Retinal pigment epithelial cell (primary cell): ENCODE data around the gene ATP5F1D.

Experiments used
- DNase-seq: peaks from one replicate; pipeline ENCODE4 v3.0.0-alpha.2; 2010; ENCODE audit warnings: low read depth
- H3K4me3 ChIP-seq: 2 replicates; pipeline ENCODE4 v1.5.1; 2011; ENCODE audit warnings: mild to moderate bottlenecking, low read length, control low read depth, moderate library complexity
- TF ChIP-seq, protein P1 (sequence below): conservative IDR thresholded peaks from 2 replicates; pipeline ENCODE4 v1.5.1; 2011; ENCODE audit warnings: low read depth, low read length, control low read depth, inconsistent platforms

ATP5F1D gene

GRCh38 chr19:1222394-1222793, 19.2 kb upstream of the ATP5F1D start:
- no peak overlapping the region for H3K4me3 ChIP-seq
- no peak for DNase-seq
- TF ChIP-seq, protein P1, sequence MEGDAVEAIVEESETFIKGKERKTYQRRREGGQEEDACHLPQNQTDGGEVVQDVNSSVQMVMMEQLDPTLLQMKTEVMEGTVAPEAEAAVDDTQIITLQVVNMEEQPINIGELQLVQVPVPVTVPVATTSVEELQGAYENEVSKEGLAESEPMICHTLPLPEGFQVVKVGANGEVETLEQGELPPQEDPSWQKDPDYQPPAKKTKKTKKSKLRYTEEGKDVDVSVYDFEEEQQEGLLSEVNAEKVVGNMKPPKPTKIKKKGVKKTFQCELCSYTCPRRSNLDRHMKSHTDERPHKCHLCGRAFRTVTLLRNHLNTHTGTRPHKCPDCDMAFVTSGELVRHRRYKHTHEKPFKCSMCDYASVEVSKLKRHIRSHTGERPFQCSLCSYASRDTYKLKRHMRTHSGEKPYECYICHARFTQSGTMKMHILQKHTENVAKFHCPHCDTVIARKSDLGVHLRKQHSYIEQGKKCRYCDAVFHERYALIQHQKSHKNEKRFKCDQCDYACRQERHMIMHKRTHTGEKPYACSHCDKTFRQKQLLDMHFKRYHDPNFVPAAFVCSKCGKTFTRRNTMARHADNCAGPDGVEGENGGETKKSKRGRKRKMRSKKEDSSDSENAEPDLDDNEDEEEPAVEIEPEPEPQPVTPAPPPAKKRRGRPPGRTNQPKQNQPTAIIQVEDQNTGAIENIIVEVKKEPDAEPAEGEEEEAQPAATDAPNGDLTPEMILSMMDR, result peak; percentile 28

DNA sequence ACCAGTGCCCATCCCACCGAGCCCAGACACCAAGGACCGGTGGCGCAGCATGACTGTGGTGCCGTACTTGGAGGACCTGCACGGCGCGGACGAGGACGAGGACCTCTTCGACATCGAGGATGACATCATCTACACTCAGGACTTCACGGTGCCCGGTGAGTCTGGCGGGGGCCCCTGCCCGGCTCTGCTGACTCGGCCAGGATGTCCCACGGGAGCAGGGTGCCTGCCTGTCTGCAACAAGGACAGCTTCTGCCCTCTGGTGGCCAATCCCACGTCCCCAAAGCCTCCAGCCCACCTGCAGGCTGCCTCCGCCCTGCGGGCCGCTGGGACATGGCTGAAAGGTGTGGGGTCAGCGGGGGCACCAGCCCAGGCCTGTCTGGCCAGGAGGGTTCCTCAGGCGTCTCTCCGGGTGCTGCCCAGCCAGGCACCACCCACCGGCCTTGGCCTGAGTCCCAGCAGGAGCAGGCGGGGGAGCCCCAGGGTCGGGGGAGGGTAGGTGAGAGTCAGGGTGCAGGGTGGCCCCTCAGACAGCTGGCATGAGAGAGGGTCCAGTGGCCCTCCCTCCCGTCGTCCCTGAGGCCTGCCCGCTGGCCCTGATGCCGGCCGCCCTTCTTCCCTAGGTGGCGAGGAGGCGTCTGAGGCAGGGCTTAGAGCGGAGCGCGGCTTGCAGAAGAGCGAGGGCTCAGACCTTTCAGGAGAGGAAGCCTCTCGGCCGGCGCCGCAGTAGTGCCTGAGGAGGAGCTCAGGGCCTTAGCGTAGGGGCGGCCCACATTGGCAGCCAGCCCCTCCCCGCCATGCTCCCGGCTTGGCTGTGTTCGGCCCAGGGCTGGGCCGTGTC, 18.3 kb upstream of the ATP5F1D start:
- TF ChIP-seq, protein P1, result peak; percentile 68
- no peak for DNase-seq
- H3K4me3 ChIP-seq, result no peak overlapping the region

DNA sequence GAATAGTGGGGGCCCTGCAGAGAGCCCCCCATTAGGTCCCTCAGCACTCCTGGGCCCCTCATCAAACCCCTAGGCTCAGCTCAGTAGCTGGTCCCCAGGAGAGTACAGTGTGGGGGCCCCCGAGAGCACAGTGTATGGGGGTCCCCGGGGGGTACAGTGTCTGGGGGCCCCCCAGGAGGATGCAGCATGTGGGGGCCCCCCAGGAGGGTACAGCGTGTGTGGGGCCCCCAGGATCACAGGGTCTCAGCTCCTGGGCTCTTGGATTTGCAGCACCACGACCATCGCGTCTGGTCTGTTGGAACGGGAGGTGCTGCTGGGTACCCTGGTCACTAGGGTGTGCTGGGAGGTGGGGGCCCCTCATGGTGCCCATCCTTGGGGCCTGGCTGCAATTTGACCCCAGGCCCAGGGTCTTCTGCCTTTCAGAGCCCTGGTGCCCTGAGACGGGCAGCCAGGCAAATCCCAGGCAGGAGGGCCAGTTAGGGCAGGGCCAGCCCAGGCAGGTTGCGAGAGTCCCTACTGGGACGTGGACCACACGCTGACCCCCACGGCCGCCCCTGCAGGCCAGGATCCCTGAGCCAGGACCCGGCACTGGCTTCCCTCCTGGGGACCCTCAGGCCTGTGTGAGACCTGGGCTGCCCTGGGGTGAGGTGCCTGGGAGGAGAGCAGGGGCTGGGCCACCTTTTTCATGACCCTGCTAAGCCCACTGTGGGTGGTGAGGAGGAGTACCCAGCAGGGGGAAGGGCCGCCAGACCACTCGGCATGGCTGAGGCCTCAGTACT, 17.3 kb upstream of the ATP5F1D start:
- TF ChIP-seq, protein P1, result no peak
- no peak for DNase-seq
- no peak overlapping the region for H3K4me3 ChIP-seq

- no peak for DNase-seq
- no peak overlapping the region for H3K4me3 ChIP-seq
- TF ChIP-seq, protein P1, result no peak
Observed at GRCh38 chr19:1224847-1225246, 16.7 kb upstream of the ATP5F1D start.

GRCh38 chr19:1225440-1226226, 15.9 kb upstream of the ATP5F1D start:
- TF ChIP-seq, protein P1, result no peak
- no peak for DNase-seq

GRCh38 chr19:1226227-1226518, 15.4 kb upstream of the ATP5F1D start:
- H3K4me3 ChIP-seq, result no peak overlapping the region
- TF ChIP-seq, protein P1, result no peak
- no peak for DNase-seq

More at GRCh38 chr19:1225440-1226226, 15.9 kb upstream of the ATP5F1D start:
- H3K4me3 ChIP-seq, result no peak overlapping the region
